NCI-H187 treated with DMSO at 0.1 percent for 48 hours (cell line): ENCODE results near the gene SAFB.
"Not testable (repeated sequence)": the region's sequence is repeated elsewhere in the genome, so short reads cannot be mapped to it uniquely, and the experiment has no call there.

Source experiments
- DNase-seq: peaks from one replicate; lab custom pipeline; 2025; lab: John Stamatoyannopoulos, UW

The SAFB gene

GRCh38 chr19:5697890-5698634 lies 75.2 kb downstream of the SAFB start:
- DNase-seq = no peak

- DNase-seq = no peak
These were observed 75.9 kb downstream of the SAFB start for GRCh38 chr19:5698635-5699422.

- DNase-seq = no peak
These were observed 77.7 kb downstream of the SAFB start for GRCh38 chr19:5700455-5701092.

GRCh38 chr19:5702053-5702410 lies 79.1 kb downstream of the SAFB start:
- not testable (repeated sequence) for DNase-seq

GRCh38 chr19:5703819-5704818 lies 81.2 kb downstream of the SAFB start:
- no peak for DNase-seq

- DNase-seq = no peak
These were observed 82.7 kb downstream of the SAFB start for GRCh38 chr19:5705552-5705951.

- no peak for DNase-seq
These were observed 84.1 kb downstream of the SAFB start for GRCh38 chr19:5706876-5707573.

- DNase-seq = no peak
These were observed 85.0 kb downstream of the SAFB start for GRCh38 chr19:5707576-5708575.

- no peak for DNase-seq
These were observed 88.1 kb downstream of the SAFB start for GRCh38 chr19:5711025-5711424.

GRCh38 chr19:5711713-5712161 lies 88.9 kb downstream of the SAFB start:
- no peak for DNase-seq

GRCh38 chr19:5713228-5713627 lies 90.3 kb downstream of the SAFB start:
- DNase-seq = no peak

- no peak for DNase-seq
These were observed 91.9 kb downstream of the SAFB start for GRCh38 chr19:5714816-5715215.

GRCh38 chr19:5717215-5717935 lies 94.5 kb downstream of the SAFB start:
- DNase-seq = no peak
